PC-3 (cell line): ENCODE results near the gene NCOA1. TPM values are rescaled to one million over a fixed set of nuclear protein-coding genes. Genes with fewer than 3 reads are reported as not detected.

Experiments
- ATAC-seq: fragments of 200-7000 bp; cut with Tn5 transposase; 2 replicates; pipeline ENCODE4 v1.9.1; 2020; ENCODE audit warnings: mild to moderate bottlenecking, moderate library complexity
- BruUV-seq: library from RNA; stranded (reverse); fragments of 400-500 nt; replicated peaks from 2 replicates; lab custom pipeline; 2021; lab: Mats Ljungman, UMichigan
- CTCF ChIA-PET: fragments of 300-600 bp; sonication (Branson Sonifier 250); formaldehyde crosslinking; loops from one replicate; lab custom pipeline; 2022; ENCODE audit warnings: antibody characterized with exemption; lab: Charles Lee
- POLR2A ChIA-PET: fragments of 300-600 bp; sonication (Branson Sonifier 250); formaldehyde crosslinking; loops from one replicate; lab custom pipeline; 2022; ENCODE audit warnings: antibody characterized with exemption; ENCODE audit not compliant: unreplicated experiment; lab: Charles Lee
- DNase-seq: peaks from one replicate; pipeline ENCODE4 v3.0.0-alpha.2; 2015
- H2AFZ ChIP-seq: fragments of 300-600 bp; sonication (generic); 2 replicates; pipeline ENCODE4 v1.6.0; 2016; ENCODE audit warnings: antibody characterized with exemption, low read length
- H3F3A ChIP-seq: fragments of 300-600 bp; sonication (generic); one replicate; pipeline ENCODE4 v1.6.0; 2017; ENCODE audit warnings: antibody characterized with exemption, low read length, control low read depth, mild to moderate bottlenecking; ENCODE audit not compliant: unreplicated experiment
- H3K27ac ChIP-seq: fragments of 300-600 bp; sonication (generic); 2 replicates; pipeline ENCODE4 v1.5.1; 2016; ENCODE audit warnings: mild to moderate bottlenecking, low read length
- H3K27me3 ChIP-seq: fragments of 300-600 bp; sonication (generic); 2 replicates; pipeline ENCODE4 v1.6.1; 2016; ENCODE audit warnings: low read length, mixed read lengths
- H3K36me3 ChIP-seq: fragments of 300-600 bp; sonication (generic); 2 replicates; pipeline ENCODE4 v1.6.1; 2016; ENCODE audit warnings: low read depth, mixed run types, low read length, mixed read lengths
- H3K4me1 ChIP-seq: fragments of 300-600 bp; sonication (generic); 2 replicates; pipeline ENCODE4 v1.5.1; 2016; ENCODE audit warnings: low read length; ENCODE audit not compliant: insufficient read depth
- H3K4me2 ChIP-seq: fragments of 300-600 bp; sonication (generic); 2 replicates; pipeline ENCODE4 v1.6.0; 2016; ENCODE audit warnings: low read length
- H3K4me3 ChIP-seq: fragments of 300-600 bp; sonication (generic); 2 replicates; pipeline ENCODE4 v1.5.1; 2016; ENCODE audit warnings: mild to moderate bottlenecking, low read length, mixed read lengths
- H3K79me2 ChIP-seq: fragments of 300-600 bp; sonication (generic); 2 replicates; pipeline ENCODE4 v1.6.1; 2017; ENCODE audit warnings: low read length, mixed read lengths
- H3K9ac ChIP-seq: fragments of 300-600 bp; sonication (generic); 2 replicates; pipeline ENCODE4 v1.6.0; 2016; ENCODE audit warnings: mild to moderate bottlenecking, low read length
- H3K9me2 ChIP-seq: fragments of 300-600 bp; sonication (generic); replicated peaks from 2 replicates; pipeline ENCODE4 v1.6.1; 2016; ENCODE audit warnings: mixed run types, low read length, mixed read lengths
- H3K9me3 ChIP-seq: fragments of 300-600 bp; sonication (generic); 2 replicates; pipeline ENCODE4 v1.6.1; 2016; ENCODE audit warnings: low read length, mixed read lengths
- H4K20me1 ChIP-seq: fragments of 300-600 bp; sonication (generic); 2 replicates; pipeline ENCODE4 v1.6.1; 2016; ENCODE audit warnings: low read length, mixed read lengths
- EZH2 ChIP-seq: fragments of 300-600 bp; sonication (generic); IDR thresholded peaks from one replicate; pipeline ENCODE4 v1.6.1; 2017; ENCODE audit warnings: antibody characterized with exemption, mild to moderate bottlenecking, low read length; ENCODE audit not compliant: unreplicated experiment
- EZH2phosphoT487 ChIP-seq: fragments of 300-600 bp; sonication (generic); IDR thresholded peaks from 2 replicates; pipeline ENCODE4 v1.6.1; 2018; ENCODE audit warnings: mild to moderate bottlenecking, antibody characterized with exemption, low read length, borderline replicate concordance
- intact Hi-C: fragments of 100-400 bp; cut with micrococcal nuclease; formaldehyde crosslinking; loops from 2 replicates; pipeline ENCODE4 v1.9.0; 2023
- total RNA-seq: library from RNA; depleted of rRNA; stranded (reverse); fragments of >200 nt; gene quantifications from 2 replicates; pipeline ENCODE4 v1.2.3, GENCODE V29; 2014
- TF ChIP-seq, protein P1 (sequence below): fragments of 300-600 bp; sonication (generic); conservative IDR thresholded peaks from 2 replicates; pipeline ENCODE4 v1.5.1; 2017; ENCODE audit warnings: antibody characterized with exemption, low read depth, mild to moderate bottlenecking, low read length

The NCOA1 gene
- total RNA-seq, 1 experiment from 2014 or later, result 7.5 TPM

DNA sequence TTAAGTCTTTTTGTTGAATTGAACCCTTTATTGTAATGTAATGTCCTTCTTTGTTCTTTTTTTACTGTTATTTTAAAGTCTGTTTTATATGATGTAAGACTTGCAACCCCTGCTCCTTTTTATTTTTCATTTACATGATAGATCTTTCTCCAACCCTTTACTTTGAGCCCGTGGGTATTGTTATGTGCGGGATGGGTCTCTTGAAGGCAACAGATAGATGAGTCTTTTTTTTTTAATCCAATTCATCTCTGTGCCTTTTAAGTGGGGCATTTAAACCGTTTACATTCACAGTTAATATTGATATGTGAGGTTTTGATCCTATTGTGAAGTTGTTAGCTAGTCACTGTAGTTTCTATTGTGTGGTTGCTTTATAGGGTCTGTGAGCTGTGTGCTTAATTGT is 120.6 kb downstream of the NCOA1 start:
- Histone ChIP-seq H3K4me1 (no peaks in the 10 kb centered on the region), H4K20me1 (no peaks in the 10 kb centered on the region), H3F3A (no peaks in the 10 kb centered on the region), H3K9ac (no peak overlapping the region), H3K9me3 (no peaks in the 10 kb centered on the region), H2AFZ (no peak overlapping the region), H3K27me3 (no peaks in the 10 kb centered on the region), H3K36me3 (no peaks in the 10 kb centered on the region; the same call in 1 of the 2 replicates), H3K4me3 (no peak overlapping the region), H3K79me2 (no peaks in the 10 kb centered on the region), H3K27ac (no peak overlapping the region), H3K4me2 (no peak overlapping the region), H3K9me2 (no peaks in the 10 kb centered on the region)
- ATAC-seq, result no peak
- no TSS peak for BruUV-seq
- DNase-seq, result no peak
- POLR2A ChIA-PET, result no interaction called here
- intact Hi-C loops, result no loop called here
- CTCF ChIA-PET, result no interaction called here
- TF ChIP-seq, protein P1, sequence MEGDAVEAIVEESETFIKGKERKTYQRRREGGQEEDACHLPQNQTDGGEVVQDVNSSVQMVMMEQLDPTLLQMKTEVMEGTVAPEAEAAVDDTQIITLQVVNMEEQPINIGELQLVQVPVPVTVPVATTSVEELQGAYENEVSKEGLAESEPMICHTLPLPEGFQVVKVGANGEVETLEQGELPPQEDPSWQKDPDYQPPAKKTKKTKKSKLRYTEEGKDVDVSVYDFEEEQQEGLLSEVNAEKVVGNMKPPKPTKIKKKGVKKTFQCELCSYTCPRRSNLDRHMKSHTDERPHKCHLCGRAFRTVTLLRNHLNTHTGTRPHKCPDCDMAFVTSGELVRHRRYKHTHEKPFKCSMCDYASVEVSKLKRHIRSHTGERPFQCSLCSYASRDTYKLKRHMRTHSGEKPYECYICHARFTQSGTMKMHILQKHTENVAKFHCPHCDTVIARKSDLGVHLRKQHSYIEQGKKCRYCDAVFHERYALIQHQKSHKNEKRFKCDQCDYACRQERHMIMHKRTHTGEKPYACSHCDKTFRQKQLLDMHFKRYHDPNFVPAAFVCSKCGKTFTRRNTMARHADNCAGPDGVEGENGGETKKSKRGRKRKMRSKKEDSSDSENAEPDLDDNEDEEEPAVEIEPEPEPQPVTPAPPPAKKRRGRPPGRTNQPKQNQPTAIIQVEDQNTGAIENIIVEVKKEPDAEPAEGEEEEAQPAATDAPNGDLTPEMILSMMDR, result no peak
- no peak for TF ChIP-seq EZH2
- no peak for TF ChIP-seq EZH2phosphoT487

DNA sequence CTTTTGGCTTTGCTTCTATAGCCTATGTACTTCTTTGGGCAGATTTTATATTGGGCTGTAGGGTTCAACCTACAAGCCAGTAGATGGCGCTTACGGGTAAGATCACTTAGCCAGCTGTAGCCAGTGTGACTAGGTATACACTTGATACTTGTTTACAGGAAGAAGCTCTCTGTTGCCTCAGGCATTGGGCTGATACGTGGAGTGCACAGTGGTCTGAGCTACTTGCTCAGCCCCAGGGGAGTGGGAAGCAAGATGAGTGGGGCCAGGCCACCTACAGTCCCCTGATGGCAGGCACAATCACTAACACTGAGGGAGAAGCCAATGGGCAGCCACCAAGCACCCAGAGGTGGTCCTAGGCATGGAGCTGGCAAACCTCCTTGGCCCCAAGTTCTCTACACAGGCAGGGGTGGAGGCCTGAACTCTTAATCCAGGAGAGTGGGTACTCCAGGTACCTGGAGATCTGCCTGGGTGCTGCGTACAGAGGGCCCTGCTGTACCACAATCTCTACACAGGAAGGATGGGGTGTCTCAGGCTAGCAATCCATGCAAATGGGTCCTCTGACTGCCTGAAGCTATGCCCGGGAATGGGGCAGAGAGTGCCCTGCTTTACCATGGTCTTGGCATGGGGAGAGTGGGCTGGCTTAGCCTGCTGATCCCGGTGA is 122.2 kb downstream of the NCOA1 start:
- H3K27me3 ChIP-seq, result no peaks in the 10 kb centered on the region
- intact Hi-C loops, result no loop called here
- H3K9me2 ChIP-seq, result no peaks in the 10 kb centered on the region
- POLR2A ChIA-PET, result no interaction called here
- H3K27ac ChIP-seq, result no peak overlapping the region
- no peaks in the 10 kb centered on the region for H3K9me3 ChIP-seq
- H3K9ac ChIP-seq, result no peak overlapping the region
- DNase-seq (peak; percentile 59), ATAC-seq (peak; percentile 61)
- H3K36me3 ChIP-seq, result no peaks in the 10 kb centered on the region; the same call in 1 of the 2 replicates
- H4K20me1 ChIP-seq, result no peaks in the 10 kb centered on the region
- H3K4me1 ChIP-seq, result no peaks in the 10 kb centered on the region
- CTCF ChIA-PET, result interaction anchor here (0.6 to 1.1 kb wide), 4 partner anchors 52 to 906 kb away, joined by 3 to 5 read pairs (median 4); partner anchors contain the start of genes CENPO and PTRHD1
- no peak overlapping the region for H3K4me2 ChIP-seq
- H3F3A ChIP-seq, result no peaks in the 10 kb centered on the region
- BruUV-seq, result no TSS peak
- no peaks in the 10 kb centered on the region for H3K79me2 ChIP-seq
- TF ChIP-seq, protein P1, result peak; percentile 70
- no peak for TF ChIP-seq EZH2phosphoT487
- no peak overlapping the region for H2AFZ ChIP-seq
- H3K4me3 ChIP-seq, result no peak overlapping the region

DNA sequence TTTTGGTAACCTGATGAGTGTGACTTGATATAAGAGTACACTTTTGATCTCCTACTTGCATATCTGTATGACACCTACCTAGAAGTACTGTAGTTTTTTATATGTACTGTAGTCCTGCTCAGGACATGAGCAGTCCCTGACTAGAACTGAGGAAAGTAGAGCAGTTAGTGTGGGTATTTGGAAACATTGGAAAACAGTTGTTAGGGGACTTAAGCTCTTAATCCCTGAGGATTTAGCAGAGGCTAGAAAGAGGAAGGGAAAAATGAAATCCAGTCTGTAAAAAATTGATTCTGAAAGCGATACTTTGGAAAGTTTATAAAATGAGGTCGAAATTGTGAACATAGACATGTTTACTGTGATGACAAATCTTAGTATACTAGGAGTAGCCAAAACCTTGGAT is 125.6 kb downstream of the NCOA1 start:
- no peak overlapping the region for H2AFZ ChIP-seq
- TF ChIP-seq EZH2 (no peak), EZH2phosphoT487 (no peak)
- TF ChIP-seq, protein P1, result no peak
- no peaks in the 10 kb centered on the region for H3K9me2 ChIP-seq
- no peaks in the 10 kb centered on the region for H3K79me2 ChIP-seq
- no peak overlapping the region for H3K9ac ChIP-seq
- H3K9me3 ChIP-seq, result no peaks in the 10 kb centered on the region
- H3K4me1 ChIP-seq, result no peaks in the 10 kb centered on the region
- no peaks in the 10 kb centered on the region for H3K27me3 ChIP-seq
- no peak overlapping the region for H3K4me3 ChIP-seq
- BruUV-seq, result no TSS peak
- DNase-seq (no peak), ATAC-seq (no peak)
- CTCF ChIA-PET, result no interaction called here
- intact Hi-C loops, result no loop called here
- POLR2A ChIA-PET, result no interaction called here
- no peak overlapping the region for H3K27ac ChIP-seq
- H3K4me2 ChIP-seq, result no peak overlapping the region
- no peaks in the 10 kb centered on the region for H4K20me1 ChIP-seq
- no peaks in the 10 kb centered on the region for H3F3A ChIP-seq
- no peaks in the 10 kb centered on the region; the same call in 1 of the 2 replicates for H3K36me3 ChIP-seq
